Activated naive CD4-positive, alpha-beta T cell treated with anti-CD3 and anti-CD28 coated beads for 36 hours (primary cell): ENCODE data around the gene PSD4. TPM values are rescaled to one million over a fixed set of nuclear protein-coding genes. Genes with fewer than 3 reads are reported as not detected.

Experiments
- total RNA-seq, 2 experiments: library from RNA; stranded (reverse); gene quantifications; one replicate each; pipeline ENCODE4 v1.2.3, GENCODE V29; 2021

Gene PSD4
- total RNA-seq, 2 experiments from 2014 or later: 85.9 to 87.4 TPM

Other genes starting within 250 kb of the PSD4 start
- not detected for gene IL36G, start 196.0 kb upstream of the PSD4 start, total RNA-seq
- gene IL36A, start 168.5 kb upstream of the PSD4 start, total RNA-seq: not detected
- not detected for gene IL36B, start 121.1 kb upstream of the PSD4 start, total RNA-seq
- gene IL36RN, start 114.8 kb upstream of the PSD4 start, total RNA-seq: not detected
- not detected for gene IL1F10, start 106.0 kb upstream of the PSD4 start, total RNA-seq
- 1 to 10 TPM in 1 of 2 experiments, under 1 TPM in 1; 0.77 to 1.2 TPM for gene IL1RN, start 46.4 kb upstream of the PSD4 start, total RNA-seq
- gene PAX8, start 105.0 kb downstream of the PSD4 start, total RNA-seq: 1 to 10 TPM; 2.0 to 2.8 TPM